K562 (cell line): ENCODE data around the gene SPON1. TPM values are rescaled to one million over a fixed set of nuclear protein-coding genes. Genes with fewer than 3 reads are reported as not detected.

Experiments used
- BRF2 ChIP-seq: IDR thresholded peaks from 3 replicates; pipeline ENCODE4 v1.6.1; 2011; ENCODE audit warnings: borderline replicate concordance, mild to moderate bottlenecking; ENCODE audit not compliant: insufficient read length, insufficient read depth
- CTCF ChIP-seq, 3 experiments: IDR thresholded peaks in 2 of 3; conservative IDR thresholded peaks in 1 of 3; 2 replicates each; pipeline ENCODE4 v1.5.1; 2011 to 2012; ENCODE audit warnings: low read length in 3 of 3, mild to moderate bottlenecking in 3 of 3, control low read depth in 2 of 3, improper control_type of control experiment in 1 of 3, inconsistent platforms in 1 of 3, low read depth in 1 of 3, mixed read lengths in 1 of 3, moderate library complexity in 1 of 3; ENCODE audit not compliant: insufficient read depth in 2 of 3
- MYC ChIP-seq, 2 experiments: fragments of 250-450 bp in 1 of 2; sonication (Bioruptor Pico) in 1 of 2; IDR thresholded peaks; 2 replicates each; pipeline versions ENCODE4 v1.5.1 to v1.6.1; 2012 to 2021; ENCODE audit warnings: low read depth in 2 of 2, borderline replicate concordance in 1 of 2, improper control_type of control experiment in 1 of 2, low read length in 1 of 2, mild to moderate bottlenecking in 1 of 2, moderate library complexity in 1 of 2
- RAD21 ChIP-seq, 2 experiments: fragments of 250-450 bp in 1 of 2; fragments of 450-650 bp in 1 of 2; sonication (Bioruptor Pico) in 1 of 2; formaldehyde crosslinking in 1 of 2; IDR thresholded peaks in 1 of 2; conservative IDR thresholded peaks in 1 of 2; 2 replicates each; pipeline versions ENCODE4 v1.4.0 to v1.8.0; 2020 to 2022; ENCODE audit warnings: mild to moderate bottlenecking in 2 of 2, moderate library complexity in 1 of 2
- REST ChIP-seq, 2 experiments: fragments of 450-650 bp; formaldehyde crosslinking in 1 of 2; IDR thresholded peaks; 2 replicates each; pipeline versions ENCODE4 v1.4.0 to v1.6.1; 2014 to 2020; ENCODE audit warnings: mild to moderate bottlenecking in 2 of 2, borderline replicate concordance in 1 of 2, low read depth in 1 of 2
- SP2 ChIP-seq: IDR thresholded peaks from 2 replicates; pipeline ENCODE4 v1.6.1; 2011; ENCODE audit warnings: mild to moderate bottlenecking, low read depth, low read length, moderate library complexity; ENCODE audit not compliant: poor library complexity, severe bottlenecking; ENCODE audit errors: extremely low read depth
- ZNF24 ChIP-seq: fragments of 450-650 bp; IDR thresholded peaks from 2 replicates; pipeline ENCODE4 v1.6.1; 2016
- polyA plus RNA-seq, 8 experiments: library from polyadenylated mRNA; depleted of rRNA in 4 of 8; stranded (reverse) in 5 of 8; unstranded in 3 of 8; fragments of >200 nt; fragmentation: Nextera tagmentation in 2 of 8; fragmentation: Illumina TruSeq in 1 of 8; extraction: Ambion mirVana in 2 of 8; extraction: Trizol in 1 of 8; gene quantifications; 2 replicates each; pipeline versions ENCODE4 v1.2.1 to v1.2.3, GENCODE V29; 2011 to 2014; ENCODE audit warnings: inconsistent platforms in 1 of 8, missing spikeins in 1 of 8
- total RNA-seq, 7 experiments: library from RNA; depleted of rRNA in 6 of 7; stranded (reverse); fragments of >200 nt in 6 of 7; fragmentation: Illumina TruSeq in 2 of 7; extraction: Trizol in 2 of 7; gene quantifications; 2 replicates each; pipeline versions ENCODE4 v1.2.1 to v1.2.3, GENCODE V29; 2011 to 2021; ENCODE audit warnings: low replicate concordance in 1 of 7

Gene SPON1
- total and polyA plus RNA-seq, 9 of the 15 experiments (the other 6 are each of a cell fraction or from before 2014, with no cell fraction given) = 0.04 to 0.06 TPM; not detected in 7

GRCh38 chr11:14148653-14149273 is 186.2 kb downstream of the SPON1 start (continued):
- TF ChIP-seq REST (IDR thresholded peaks at IDR 0.05; ENCODE audit: borderline replicate concordance) = peak; percentile 48; the same call in 1 of the 2 replicates
- TF ChIP-seq REST (CRISPR knock-in tag; IDR thresholded peaks at IDR 0.05; ENCODE audit: low read depth) = no peak
- TF ChIP-seq MYC (IDR thresholded peaks at IDR 0.05; ENCODE audit: low read depth, low read length) = no peak
- no peak for TF ChIP-seq MYC (CRISPR knock-in tag; IDR thresholded peaks at IDR 0.05; ENCODE audit: borderline replicate concordance, low read depth)
- no peak for TF ChIP-seq BRF2
- peak; percentile 54 to 69 for TF ChIP-seq RAD21 (CRISPR knock-in tag; conservative IDR thresholded peaks at IDR 0.05 in 1 of 2, IDR thresholded peaks at IDR 0.05 in 1 of 2)
- TF ChIP-seq ZNF24 = peak; percentile 99
- TF ChIP-seq CTCF (IDR thresholded peaks at IDR 0.05 in 2 of 3, conservative IDR thresholded peaks at IDR 0.05 in 1 of 3; ENCODE audit: insufficient read depth in 2 of 3, low read depth in 1 of 3, low read length in 3 of 3) = peak; percentile 33 to 59 (median 51); a peak in 4 of 6 replicates
- no peak for TF ChIP-seq SP2
